ENCODE data around the gene WDR70. TPM values are rescaled to one million over a fixed set of nuclear protein-coding genes. Genes with fewer than 3 reads are reported as not detected.

WDR70 gene
- total RNA-seq, 1 experiment from 2014 or later: 25.0 TPM

- CTCF ChIA-PET: no interaction called here
Measured at GRCh38 chr5:37519304-37519703, 140.2 kb downstream of the WDR70 start.

GRCh38 chr5:37519807-37520206 is 140.7 kb downstream of the WDR70 start:
- Histone ChIP-seq H3K9me3 (ENCODE audit: low read length) (no peaks in the 10 kb centered on the region), H3K4me3 (ENCODE audit: low read length) (no peak overlapping the region), H3K4me2 (ENCODE audit: low read length) (no peak overlapping the region), H2AFZ (ENCODE audit: low read length) (no peak overlapping the region), H3K27me3 (ENCODE audit: low read length) (no peaks in the 10 kb centered on the region), H3K9ac (ENCODE audit: low read length) (no peak overlapping the region), H3F3A (ENCODE audit: low read length, unreplicated experiment) (no peaks in the 10 kb centered on the region), H3K36me3 (ENCODE audit: low read depth, low read length) (0 out of 2 replicates have a peak, but pooled peaks cover 4% of the 10 kb centered on the region), H4K20me1 (ENCODE audit: low read length) (no peaks in the 10 kb centered on the region), H3K27ac (ENCODE audit: low read length) (no peak overlapping the region), H3K9me2 (replicated peaks; ENCODE audit: low read length) (no peaks in the 10 kb centered on the region), H3K79me2 (ENCODE audit: low read length) (no peaks in the 10 kb centered on the region), H3K4me1 (ENCODE audit: insufficient read depth, low read length) (no peaks in the 10 kb centered on the region)
- POLR2A ChIA-PET (ENCODE audit: unreplicated experiment): no interaction called here
- TF ChIP-seq EZH2phosphoT487 (IDR thresholded peaks at IDR 0.05; ENCODE audit: borderline replicate concordance, low read length): no peak
- DNase-seq (peak; percentile 16), ATAC-seq (peak; percentile 90)
- CTCF ChIA-PET: no interaction called here
- BruUV-seq (replicated peaks): no TSS peak
- intact Hi-C loops (cut with micrococcal nuclease): no loop called here

More at GRCh38 chr5:37519304-37519703, 140.2 kb downstream of the WDR70 start:
- Histone ChIP-seq H3F3A (ENCODE audit: low read length, unreplicated experiment) (no peaks in the 10 kb centered on the region), H3K27ac (ENCODE audit: low read length) (no peak overlapping the region), H2AFZ (ENCODE audit: low read length) (no peak overlapping the region), H3K4me1 (ENCODE audit: insufficient read depth, low read length) (no peaks in the 10 kb centered on the region), H3K79me2 (ENCODE audit: low read length) (no peaks in the 10 kb centered on the region), H4K20me1 (ENCODE audit: low read length) (no peaks in the 10 kb centered on the region), H3K9me3 (ENCODE audit: low read length) (no peaks in the 10 kb centered on the region), H3K36me3 (ENCODE audit: low read depth, low read length) (0 out of 2 replicates have a peak, but pooled peaks cover 4% of the 10 kb centered on the region), H3K9ac (ENCODE audit: low read length) (no peak overlapping the region), H3K27me3 (ENCODE audit: low read length) (no peaks in the 10 kb centered on the region), H3K4me3 (ENCODE audit: low read length) (no peak overlapping the region), H3K4me2 (ENCODE audit: low read length) (no peak overlapping the region), H3K9me2 (replicated peaks; ENCODE audit: low read length) (no peaks in the 10 kb centered on the region)
- BruUV-seq (replicated peaks): no TSS peak
- intact Hi-C loops (cut with micrococcal nuclease): no loop called here
- ATAC-seq (no peak), DNase-seq (no peak)
- POLR2A ChIA-PET (ENCODE audit: unreplicated experiment): no interaction called here
- TF ChIP-seq EZH2phosphoT487 (IDR thresholded peaks at IDR 0.05; ENCODE audit: borderline replicate concordance, low read length): no peak
- no peak for TF ChIP-seq EZH2 (IDR thresholded peaks at IDR 0.05; ENCODE audit: low read length, unreplicated experiment)
- TF ChIP-seq CTCF (conservative IDR thresholded peaks at IDR 0.05; ENCODE audit: low read depth, low read length): no peak

GRCh38 chr5:37520811-37521210 is 141.7 kb downstream of the WDR70 start:
- intact Hi-C loops (cut with micrococcal nuclease): no loop called here
- Histone ChIP-seq H3K4me1 (ENCODE audit: insufficient read depth, low read length) (no peaks in the 10 kb centered on the region), H3K27ac (ENCODE audit: low read length) (no peak overlapping the region), H3K36me3 (ENCODE audit: low read depth, low read length) (0 out of 2 replicates have a peak, but pooled peaks cover 4% of the 10 kb centered on the region), H3K4me3 (ENCODE audit: low read length) (no peak overlapping the region), H4K20me1 (ENCODE audit: low read length) (no peaks in the 10 kb centered on the region), H3K27me3 (ENCODE audit: low read length) (no peaks in the 10 kb centered on the region), H2AFZ (ENCODE audit: low read length) (no peak overlapping the region), H3K9ac (ENCODE audit: low read length) (no peak overlapping the region), H3K79me2 (ENCODE audit: low read length) (no peaks in the 10 kb centered on the region), H3K9me3 (ENCODE audit: low read length) (no peaks in the 10 kb centered on the region), H3F3A (ENCODE audit: low read length, unreplicated experiment) (no peaks in the 10 kb centered on the region), H3K4me2 (ENCODE audit: low read length) (no peak overlapping the region), H3K9me2 (replicated peaks; ENCODE audit: low read length) (no peaks in the 10 kb centered on the region)
- ATAC-seq (no peak), DNase-seq (no peak)
- TF ChIP-seq EZH2phosphoT487 (IDR thresholded peaks at IDR 0.05; ENCODE audit: borderline replicate concordance, low read length) (no peak), CTCF (conservative IDR thresholded peaks at IDR 0.05; ENCODE audit: low read depth, low read length) (no peak), EZH2 (IDR thresholded peaks at IDR 0.05; ENCODE audit: low read length, unreplicated experiment) (no peak)
- ChIA-PET POLR2A (ENCODE audit: unreplicated experiment) (no interaction called here), CTCF (no interaction called here)
- no TSS peak for BruUV-seq (replicated peaks)
